ENCODE results near the gene RBM14. TPM values are rescaled to one million over a fixed set of nuclear protein-coding genes. Genes with fewer than 3 reads are reported as not detected.

Gene RBM14
- total RNA-seq, 1 experiment from 2014 or later: 92.0 TPM

- TF ChIP-seq FOXJ3 (CRISPR knock-in tag; IDR thresholded peaks at IDR 0.05; ENCODE audit: borderline replicate concordance) (no peak), E2F4 (CRISPR knock-in tag; IDR thresholded peaks at IDR 0.05; ENCODE audit: borderline replicate concordance, low read depth) (no peak), ATF1 (CRISPR knock-in tag; IDR thresholded peaks at IDR 0.05) (no peak), FOXP1 (CRISPR knock-in tag; IDR thresholded peaks at IDR 0.05; ENCODE audit: borderline replicate concordance) (no peak), ATF6 (CRISPR knock-in tag; IDR thresholded peaks at IDR 0.05) (no peak), PREB (CRISPR knock-in tag; IDR thresholded peaks at IDR 0.05; ENCODE audit: borderline replicate concordance) (no peak)
Observed at GRCh38 chr11:66568124-66568916, 48.1 kb upstream of the RBM14 start, which contains the start of gene CTSF (continued).

- ChIA-PET POLR2A (no interaction called here), CTCF (interaction anchor here (1.2 to 3.9 kb wide), 6 partner anchors 10 to 109 kb away, joined by 3 to 23 read pairs (median 5); partner anchors contain the start of genes CCDC87, CCS and RBM4B)
- H3K9me3 Mint-ChIP-seq: peaks cover 10% of the 10 kb centered on the region
- H3K36me3 Mint-ChIP-seq: peaks cover 9% of the 10 kb centered on the region
- H3K4me3 Mint-ChIP-seq: no peak overlapping the region
- H3K27ac Mint-ChIP-seq: peak overlapping the region; percentile 48; the same call in 1 of the 2 replicates
- ATAC-seq (no peak), DNase-seq (ENCODE audit: low spot score) (no peak)
- peaks cover 18% of the 10 kb centered on the region for H3K27me3 Mint-ChIP-seq (ENCODE audit: low read depth)
- peaks cover 21% of the 10 kb centered on the region for H3K4me1 Mint-ChIP-seq
- no peak for TF ChIP-seq MLX (CRISPR knock-in tag; IDR thresholded peaks at IDR 0.05)
- no peak for TF ChIP-seq ZNF121 (CRISPR knock-in tag; IDR thresholded peaks at IDR 0.05)
- TF ChIP-seq, protein P1, sequence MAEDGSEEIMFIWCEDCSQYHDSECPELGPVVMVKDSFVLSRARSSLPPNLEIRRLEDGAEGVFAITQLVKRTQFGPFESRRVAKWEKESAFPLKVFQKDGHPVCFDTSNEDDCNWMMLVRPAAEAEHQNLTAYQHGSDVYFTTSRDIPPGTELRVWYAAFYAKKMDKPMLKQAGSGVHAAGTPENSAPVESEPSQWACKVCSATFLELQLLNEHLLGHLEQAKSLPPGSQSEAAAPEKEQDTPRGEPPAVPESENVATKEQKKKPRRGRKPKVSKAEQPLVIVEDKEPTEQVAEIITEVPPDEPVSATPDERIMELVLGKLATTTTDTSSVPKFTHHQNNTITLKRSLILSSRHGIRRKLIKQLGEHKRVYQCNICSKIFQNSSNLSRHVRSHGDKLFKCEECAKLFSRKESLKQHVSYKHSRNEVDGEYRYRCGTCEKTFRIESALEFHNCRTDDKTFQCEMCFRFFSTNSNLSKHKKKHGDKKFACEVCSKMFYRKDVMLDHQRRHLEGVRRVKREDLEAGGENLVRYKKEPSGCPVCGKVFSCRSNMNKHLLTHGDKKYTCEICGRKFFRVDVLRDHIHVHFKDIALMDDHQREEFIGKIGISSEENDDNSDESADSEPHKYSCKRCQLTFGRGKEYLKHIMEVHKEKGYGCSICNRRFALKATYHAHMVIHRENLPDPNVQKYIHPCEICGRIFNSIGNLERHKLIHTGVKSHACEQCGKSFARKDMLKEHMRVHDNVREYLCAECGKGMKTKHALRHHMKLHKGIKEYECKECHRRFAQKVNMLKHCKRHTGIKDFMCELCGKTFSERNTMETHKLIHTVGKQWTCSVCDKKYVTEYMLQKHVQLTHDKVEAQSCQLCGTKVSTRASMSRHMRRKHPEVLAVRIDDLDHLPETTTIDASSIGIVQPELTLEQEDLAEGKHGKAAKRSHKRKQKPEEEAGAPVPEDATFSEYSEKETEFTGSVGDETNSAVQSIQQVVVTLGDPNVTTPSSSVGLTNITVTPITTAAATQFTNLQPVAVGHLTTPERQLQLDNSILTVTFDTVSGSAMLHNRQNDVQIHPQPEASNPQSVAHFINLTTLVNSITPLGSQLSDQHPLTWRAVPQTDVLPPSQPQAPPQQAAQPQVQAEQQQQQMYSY (CRISPR knock-in tag; IDR thresholded peaks at IDR 0.05): no peak
- TF ChIP-seq, protein P2, sequence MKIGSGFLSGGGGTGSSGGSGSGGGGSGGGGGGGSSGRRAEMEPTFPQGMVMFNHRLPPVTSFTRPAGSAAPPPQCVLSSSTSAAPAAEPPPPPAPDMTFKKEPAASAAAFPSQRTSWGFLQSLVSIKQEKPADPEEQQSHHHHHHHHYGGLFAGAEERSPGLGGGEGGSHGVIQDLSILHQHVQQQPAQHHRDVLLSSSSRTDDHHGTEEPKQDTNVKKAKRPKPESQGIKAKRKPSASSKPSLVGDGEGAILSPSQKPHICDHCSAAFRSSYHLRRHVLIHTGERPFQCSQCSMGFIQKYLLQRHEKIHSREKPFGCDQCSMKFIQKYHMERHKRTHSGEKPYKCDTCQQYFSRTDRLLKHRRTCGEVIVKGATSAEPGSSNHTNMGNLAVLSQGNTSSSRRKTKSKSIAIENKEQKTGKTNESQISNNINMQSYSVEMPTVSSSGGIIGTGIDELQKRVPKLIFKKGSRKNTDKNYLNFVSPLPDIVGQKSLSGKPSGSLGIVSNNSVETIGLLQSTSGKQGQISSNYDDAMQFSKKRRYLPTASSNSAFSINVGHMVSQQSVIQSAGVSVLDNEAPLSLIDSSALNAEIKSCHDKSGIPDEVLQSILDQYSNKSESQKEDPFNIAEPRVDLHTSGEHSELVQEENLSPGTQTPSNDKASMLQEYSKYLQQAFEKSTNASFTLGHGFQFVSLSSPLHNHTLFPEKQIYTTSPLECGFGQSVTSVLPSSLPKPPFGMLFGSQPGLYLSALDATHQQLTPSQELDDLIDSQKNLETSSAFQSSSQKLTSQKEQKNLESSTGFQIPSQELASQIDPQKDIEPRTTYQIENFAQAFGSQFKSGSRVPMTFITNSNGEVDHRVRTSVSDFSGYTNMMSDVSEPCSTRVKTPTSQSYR (CRISPR knock-in tag; IDR thresholded peaks at IDR 0.05): no peak
- TF ChIP-seq, protein P3, sequence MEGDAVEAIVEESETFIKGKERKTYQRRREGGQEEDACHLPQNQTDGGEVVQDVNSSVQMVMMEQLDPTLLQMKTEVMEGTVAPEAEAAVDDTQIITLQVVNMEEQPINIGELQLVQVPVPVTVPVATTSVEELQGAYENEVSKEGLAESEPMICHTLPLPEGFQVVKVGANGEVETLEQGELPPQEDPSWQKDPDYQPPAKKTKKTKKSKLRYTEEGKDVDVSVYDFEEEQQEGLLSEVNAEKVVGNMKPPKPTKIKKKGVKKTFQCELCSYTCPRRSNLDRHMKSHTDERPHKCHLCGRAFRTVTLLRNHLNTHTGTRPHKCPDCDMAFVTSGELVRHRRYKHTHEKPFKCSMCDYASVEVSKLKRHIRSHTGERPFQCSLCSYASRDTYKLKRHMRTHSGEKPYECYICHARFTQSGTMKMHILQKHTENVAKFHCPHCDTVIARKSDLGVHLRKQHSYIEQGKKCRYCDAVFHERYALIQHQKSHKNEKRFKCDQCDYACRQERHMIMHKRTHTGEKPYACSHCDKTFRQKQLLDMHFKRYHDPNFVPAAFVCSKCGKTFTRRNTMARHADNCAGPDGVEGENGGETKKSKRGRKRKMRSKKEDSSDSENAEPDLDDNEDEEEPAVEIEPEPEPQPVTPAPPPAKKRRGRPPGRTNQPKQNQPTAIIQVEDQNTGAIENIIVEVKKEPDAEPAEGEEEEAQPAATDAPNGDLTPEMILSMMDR (IDR thresholded peaks at IDR 0.05): no peak
- TF ChIP-seq AFF4 (CRISPR knock-in tag; IDR thresholded peaks at IDR 0.05; ENCODE audit: borderline replicate concordance): no peak
- no peak for TF ChIP-seq ZNF423 (CRISPR knock-in tag; IDR thresholded peaks at IDR 0.05)
- no peak for TF ChIP-seq GABPB1 (CRISPR knock-in tag; IDR thresholded peaks at IDR 0.05)
Observed at GRCh38 chr11:66569076-66569475, 47.4 kb upstream of the RBM14 start.

Measured in WTC11 (cell line).